KMS-11 (cell line): ENCODE results near the gene SYPL1.

Experiments
- H2AFZ ChIP-seq: fragments of 200-600 bp; sonication (generic); 2 replicates; pipeline ENCODE4 v1.6.1; 2016; ENCODE audit warnings: antibody characterized with exemption, mixed run types, low read depth
- H3K27ac ChIP-seq: fragments of 200-600 bp; sonication (generic); 2 replicates; pipeline ENCODE4 v1.6.1; 2016; ENCODE audit warnings: mild to moderate bottlenecking, mixed run types
- H3K27me3 ChIP-seq: fragments of 200-600 bp; sonication (generic); 2 replicates; pipeline ENCODE4 v1.6.1; 2017; ENCODE audit warnings: mild to moderate bottlenecking, low read depth, mixed run types, moderate library complexity; ENCODE audit not compliant: insufficient read depth
- H3K36me3 ChIP-seq: fragments of 200-600 bp; sonication (generic); 2 replicates; pipeline ENCODE4 v1.6.1; 2017; ENCODE audit warnings: mild to moderate bottlenecking, mixed run types; ENCODE audit not compliant: insufficient read depth
- H3K4me1 ChIP-seq: fragments of 200-600 bp; sonication (generic); 2 replicates; pipeline ENCODE4 v1.6.1; 2016; ENCODE audit warnings: mild to moderate bottlenecking, low read depth, mixed run types; ENCODE audit not compliant: poor library complexity, severe bottlenecking
- H3K4me2 ChIP-seq: fragments of 200-600 bp; sonication (generic); 2 replicates; pipeline ENCODE4 v1.7.0; 2016; ENCODE audit warnings: mild to moderate bottlenecking, mixed run types
- H3K4me3 ChIP-seq: fragments of 200-600 bp; sonication (generic); IDR thresholded peaks from 2 replicates; pipeline ENCODE4 v1.6.1; 2017; ENCODE audit warnings: low read depth, low read length, mixed read lengths; ENCODE audit not compliant: insufficient read depth
- H3K79me2 ChIP-seq: fragments of 200-600 bp; sonication (generic); 2 replicates; pipeline ENCODE4 v1.6.1; 2016; ENCODE audit warnings: low read depth, mixed run types; ENCODE audit not compliant: insufficient read depth
- H3K9ac ChIP-seq: fragments of 200-600 bp; sonication (generic); 2 replicates; pipeline ENCODE4 v1.6.1; 2016; ENCODE audit warnings: mild to moderate bottlenecking, mixed run types
- H4K20me1 ChIP-seq: fragments of 200-600 bp; sonication (generic); 2 replicates; pipeline ENCODE4 v1.6.1; 2016; ENCODE audit warnings: mild to moderate bottlenecking, mixed run types; ENCODE audit not compliant: insufficient read depth
- CTCF ChIP-seq: fragments of 200-600 bp; sonication (generic); conservative IDR thresholded peaks from 2 replicates; pipeline ENCODE4 v1.6.1; 2017; ENCODE audit warnings: low read depth, mild to moderate bottlenecking, antibody characterized with exemption, low read length, moderate library complexity, mixed read lengths

Gene SYPL1

DNA sequence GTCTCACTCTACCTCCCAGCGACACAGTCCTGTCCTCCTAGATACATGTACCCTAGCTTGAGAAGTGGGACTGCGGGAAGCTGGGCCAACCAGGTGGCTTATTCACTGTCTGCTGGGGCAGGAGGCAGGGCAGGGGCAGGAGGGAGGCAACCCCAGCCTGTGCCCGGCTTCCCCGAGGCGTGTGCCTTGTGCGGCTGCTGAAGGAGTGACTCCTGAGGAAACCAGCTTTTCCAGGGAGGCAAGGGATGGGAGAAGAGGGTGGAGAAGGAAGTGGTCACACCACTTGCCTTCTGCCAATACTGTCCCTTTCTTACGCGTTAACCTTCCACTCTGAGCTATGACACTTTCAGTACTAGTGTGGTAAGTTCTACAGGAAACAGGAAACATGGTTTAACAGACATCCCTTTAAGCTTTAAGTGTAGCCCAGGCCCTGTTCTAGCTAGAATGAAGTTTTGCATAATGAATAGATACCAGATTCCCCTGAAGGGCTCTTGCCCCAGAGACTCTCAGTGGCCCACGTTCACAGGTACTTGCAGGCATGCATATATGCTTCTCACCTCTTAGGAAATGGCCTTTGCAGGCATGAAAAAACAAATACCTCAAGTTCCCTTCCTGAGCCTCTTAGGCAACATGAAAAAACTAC, 40.6 kb downstream of the SYPL1 start:
- Histone ChIP-seq H4K20me1 (no peaks in the 10 kb centered on the region), H3K4me1 (no peaks in the 10 kb centered on the region), H3K9ac (no peak overlapping the region), H3K4me2 (no peak overlapping the region), H3K79me2 (no peaks in the 10 kb centered on the region), H3K27me3 (no peaks in the 10 kb centered on the region), H3K36me3 (no peaks in the 10 kb centered on the region), H3K27ac (no peak overlapping the region), H3K4me3 (no peak overlapping the region), H2AFZ (no peak overlapping the region)
- no peak for TF ChIP-seq CTCF

DNA sequence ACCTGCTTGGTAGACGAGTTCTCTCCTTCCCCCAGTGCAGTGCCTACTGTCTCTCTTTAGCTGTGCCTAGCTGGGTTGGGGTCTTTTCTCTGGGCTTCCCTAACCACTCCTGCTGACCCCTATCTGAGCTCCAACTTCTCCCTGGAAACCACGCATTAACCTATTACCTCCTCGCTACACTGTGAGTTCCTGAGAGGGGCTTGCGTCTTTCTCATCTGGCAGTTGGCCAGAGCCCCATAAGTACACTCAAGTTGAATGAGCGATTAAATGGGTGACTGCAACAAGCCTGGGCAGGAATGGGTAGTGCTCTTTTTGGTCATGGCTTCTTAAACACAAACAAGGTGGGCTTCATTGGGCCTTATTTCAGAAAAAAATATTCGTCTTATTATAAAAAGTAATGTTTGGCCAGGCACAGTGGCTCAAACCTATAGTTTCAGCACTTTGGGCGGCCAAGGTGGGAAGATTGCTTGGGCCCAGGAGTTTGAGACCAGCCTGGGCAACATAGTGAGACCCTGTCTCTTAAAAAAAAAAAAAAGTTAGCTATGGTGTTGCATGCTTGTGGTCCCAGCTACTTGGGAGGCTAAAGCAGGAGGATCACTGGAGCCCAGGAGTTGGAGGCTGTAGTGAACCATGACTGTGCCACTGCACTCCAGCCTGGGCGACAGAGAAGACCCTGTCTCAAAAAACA, 41.4 kb downstream of the SYPL1 start:
- H4K20me1 ChIP-seq: no peaks in the 10 kb centered on the region
- no peak overlapping the region for H3K4me3 ChIP-seq
- H3K9ac ChIP-seq: no peak overlapping the region
- no peak for TF ChIP-seq CTCF
- no peaks in the 10 kb centered on the region for H3K27me3 ChIP-seq
- H3K4me2 ChIP-seq: no peak overlapping the region
- H3K27ac ChIP-seq: no peak overlapping the region
- H3K36me3 ChIP-seq: no peaks in the 10 kb centered on the region
- H3K79me2 ChIP-seq: no peaks in the 10 kb centered on the region
- no peak overlapping the region for H2AFZ ChIP-seq
- H3K4me1 ChIP-seq: no peaks in the 10 kb centered on the region

- no peak overlapping the region for H3K4me2 ChIP-seq
- H3K4me1 ChIP-seq: no peaks in the 10 kb centered on the region
Observed at GRCh38 chr7:106070201-106070551, 41.9 kb downstream of the SYPL1 start.

GRCh38 chr7:106069471-106070200, 42.5 kb downstream of the SYPL1 start:
- Histone ChIP-seq H3K27ac (no peak overlapping the region), H3K4me1 (no peaks in the 10 kb centered on the region), H3K79me2 (no peaks in the 10 kb centered on the region), H3K4me3 (no peak overlapping the region), H3K4me2 (no peak overlapping the region), H4K20me1 (no peaks in the 10 kb centered on the region), H3K9ac (no peak overlapping the region), H3K27me3 (no peaks in the 10 kb centered on the region), H2AFZ (no peak overlapping the region), H3K36me3 (no peaks in the 10 kb centered on the region)
- no peak for TF ChIP-seq CTCF

More at GRCh38 chr7:106070201-106070551, 41.9 kb downstream of the SYPL1 start:
- no peak for TF ChIP-seq CTCF
- Histone ChIP-seq H3K4me3 (no peak overlapping the region), H4K20me1 (no peaks in the 10 kb centered on the region), H3K27me3 (no peaks in the 10 kb centered on the region), H3K79me2 (no peaks in the 10 kb centered on the region), H3K36me3 (no peaks in the 10 kb centered on the region), H2AFZ (no peak overlapping the region), H3K9ac (no peak overlapping the region), H3K27ac (no peak overlapping the region)
